ENCODE results near the gene DDR1. TPM values are rescaled to one million over a fixed set of nuclear protein-coding genes. Genes with fewer than 3 reads are reported as not detected.

DDR1 gene
- total RNA-seq, 1 donor from 2014 or later = 80.9 TPM

GRCh38 chr6:30879684-30880427, 4.5 kb upstream of the DDR1 start:
- no peak overlapping the region for H3K27ac ChIP-seq
- intact Hi-C loops (cut with DNase I) = loop anchor here (10.0 kb wide), 1 partner anchor 55 kb away; no protein-coding TSS in a partner anchor
- ATAC-seq = no peak
- H3K4me1 ChIP-seq = peaks cover 26% of the 10 kb centered on the region
- TF ChIP-seq CTCF (IDR thresholded peaks at IDR 0.05) = no peak
- H3K9me3 ChIP-seq = no peaks in the 10 kb centered on the region
- DNase-seq = no peak
- H3K27me3 ChIP-seq (ENCODE audit: low read depth) = no peaks in the 10 kb centered on the region
- H3K36me3 ChIP-seq = no peaks in the 10 kb centered on the region
- no peak overlapping the region for H3K4me3 ChIP-seq

GRCh38 chr6:30880698-30881252, 3.5 kb upstream of the DDR1 start:
- no peaks in the 10 kb centered on the region for H3K27me3 ChIP-seq (ENCODE audit: low read depth)
- no peak for TF ChIP-seq CTCF (IDR thresholded peaks at IDR 0.05)
- H3K27ac ChIP-seq = no peak overlapping the region
- ATAC-seq (no peak), DNase-seq (no peak)
- H3K36me3 ChIP-seq = no peaks in the 10 kb centered on the region
- H3K9me3 ChIP-seq = no peaks in the 10 kb centered on the region
- H3K4me3 ChIP-seq = no peak overlapping the region
- H3K4me1 ChIP-seq = peaks cover 35% of the 10 kb centered on the region
- intact Hi-C loops (cut with DNase I) = no loop called here

GRCh38 chr6:30881392-30882203, 2.7 kb upstream of the DDR1 start:
- Histone ChIP-seq H3K36me3 (no peaks in the 10 kb centered on the region), H3K9me3 (no peaks in the 10 kb centered on the region), H3K4me1 (peaks cover 43% of the 10 kb centered on the region), H3K4me3 (no peak overlapping the region), H3K27ac (no peak overlapping the region), H3K27me3 (ENCODE audit: low read depth) (no peaks in the 10 kb centered on the region)
- ATAC-seq (no peak), DNase-seq (no peak)
- intact Hi-C loops (cut with DNase I) = no loop called here
- TF ChIP-seq CTCF (IDR thresholded peaks at IDR 0.05) = no peak

GRCh38 chr6:30882204-30882758, 2.0 kb upstream of the DDR1 start:
- no peak for TF ChIP-seq CTCF (IDR thresholded peaks at IDR 0.05)
- Histone ChIP-seq H3K36me3 (no peaks in the 10 kb centered on the region), H3K4me3 (no peak overlapping the region), H3K9me3 (no peaks in the 10 kb centered on the region), H3K27ac (peak overlapping the region; percentile 78), H3K27me3 (ENCODE audit: low read depth) (no peaks in the 10 kb centered on the region), H3K4me1 (peaks cover 46% of the 10 kb centered on the region)
- ATAC-seq (no peak), DNase-seq (no peak)
- intact Hi-C loops (cut with DNase I) = no loop called here

Measured in lower lobe of right lung (tissue), 2 donors.